Choroid plexus epithelial cell (primary cell): ENCODE measurements around the gene TTL.
"Not testable (repeated sequence)": the region's sequence is repeated elsewhere in the genome, so short reads cannot be mapped to it uniquely, and the experiment has no call there.

Experiments used
- DNase-seq: peaks from one replicate; pipeline ENCODE4 v3.0.0-alpha.2; 2010; ENCODE audit warnings: low read depth
- H3K4me3 ChIP-seq: 2 replicates; pipeline ENCODE4 v1.5.1; 2011; ENCODE audit warnings: low read depth, mild to moderate bottlenecking, control low read depth, low read length, moderate library complexity
- TF ChIP-seq, protein P1 (sequence below): conservative IDR thresholded peaks from 2 replicates; pipeline ENCODE4 v1.5.1; 2011; ENCODE audit warnings: low read depth, mild to moderate bottlenecking, control low read depth, inconsistent platforms, low read length, moderate library complexity

TTL gene

DNA sequence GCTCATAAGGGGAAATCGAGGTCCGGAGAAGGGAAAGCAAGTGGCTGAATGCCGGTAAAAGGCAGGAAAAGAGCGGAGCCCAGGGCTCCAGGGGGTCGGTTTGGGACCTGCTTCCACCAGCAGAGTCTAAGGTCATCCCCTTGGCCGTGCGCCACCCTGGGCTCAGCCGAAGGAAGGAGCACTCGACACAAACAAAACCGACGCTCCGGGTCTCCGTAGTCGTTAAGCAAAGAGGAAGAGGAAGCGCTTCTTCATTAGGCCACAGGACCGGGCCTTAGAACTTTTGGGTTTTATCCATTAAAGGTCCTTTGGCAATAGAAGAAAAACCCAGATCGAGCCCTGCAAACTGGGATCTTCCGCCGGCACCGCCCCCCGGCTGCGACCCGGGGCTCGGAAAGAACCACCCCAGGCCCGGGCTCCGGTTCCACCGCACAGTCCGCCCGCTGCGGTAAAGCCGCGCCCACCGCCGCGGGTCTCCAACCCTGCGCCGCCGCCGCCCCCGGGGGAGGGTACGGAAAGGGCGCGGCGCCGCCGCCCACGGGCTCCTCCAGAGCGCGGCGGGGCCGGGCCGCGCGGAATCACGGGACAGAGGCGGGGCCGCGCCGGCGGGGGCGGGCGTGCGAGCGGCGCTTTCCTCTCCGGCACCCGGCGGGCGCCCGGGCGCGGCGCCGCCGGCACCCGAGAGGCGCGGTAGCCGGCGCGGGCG is at the start of gene TTL:
Gene TTL (plus strand): TSS at position 629 of the 706 bp plus-strand sequence. CDS start 189 bp downstream, outside the sequence.
- H3K4me3 ChIP-seq = peak within 1 kb of the TSS; percentile 83
- TF ChIP-seq, protein P1, sequence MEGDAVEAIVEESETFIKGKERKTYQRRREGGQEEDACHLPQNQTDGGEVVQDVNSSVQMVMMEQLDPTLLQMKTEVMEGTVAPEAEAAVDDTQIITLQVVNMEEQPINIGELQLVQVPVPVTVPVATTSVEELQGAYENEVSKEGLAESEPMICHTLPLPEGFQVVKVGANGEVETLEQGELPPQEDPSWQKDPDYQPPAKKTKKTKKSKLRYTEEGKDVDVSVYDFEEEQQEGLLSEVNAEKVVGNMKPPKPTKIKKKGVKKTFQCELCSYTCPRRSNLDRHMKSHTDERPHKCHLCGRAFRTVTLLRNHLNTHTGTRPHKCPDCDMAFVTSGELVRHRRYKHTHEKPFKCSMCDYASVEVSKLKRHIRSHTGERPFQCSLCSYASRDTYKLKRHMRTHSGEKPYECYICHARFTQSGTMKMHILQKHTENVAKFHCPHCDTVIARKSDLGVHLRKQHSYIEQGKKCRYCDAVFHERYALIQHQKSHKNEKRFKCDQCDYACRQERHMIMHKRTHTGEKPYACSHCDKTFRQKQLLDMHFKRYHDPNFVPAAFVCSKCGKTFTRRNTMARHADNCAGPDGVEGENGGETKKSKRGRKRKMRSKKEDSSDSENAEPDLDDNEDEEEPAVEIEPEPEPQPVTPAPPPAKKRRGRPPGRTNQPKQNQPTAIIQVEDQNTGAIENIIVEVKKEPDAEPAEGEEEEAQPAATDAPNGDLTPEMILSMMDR = no peak
- peak; percentile 60 for DNase-seq

DNA sequence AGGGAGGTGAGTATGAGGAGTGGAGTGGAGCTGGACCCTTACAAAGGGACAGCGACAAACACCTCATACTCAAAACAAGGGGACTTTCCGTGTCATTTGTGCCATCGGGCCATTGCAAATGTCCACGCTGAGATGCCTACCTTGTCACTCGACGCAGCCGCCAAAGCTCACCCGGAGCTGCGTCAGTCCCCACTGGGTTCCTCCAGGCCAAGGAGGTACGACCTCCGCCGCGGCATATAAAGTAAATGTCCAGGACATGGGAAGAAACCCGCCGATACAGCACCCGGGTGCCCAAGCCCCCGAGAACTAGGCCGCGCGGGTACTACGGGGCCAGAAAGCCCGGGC is 49.6 kb upstream of the TTL start:
- peak overlapping the region; percentile 46 for H3K4me3 ChIP-seq
- not testable (repeated sequence) for DNase-seq

DNA sequence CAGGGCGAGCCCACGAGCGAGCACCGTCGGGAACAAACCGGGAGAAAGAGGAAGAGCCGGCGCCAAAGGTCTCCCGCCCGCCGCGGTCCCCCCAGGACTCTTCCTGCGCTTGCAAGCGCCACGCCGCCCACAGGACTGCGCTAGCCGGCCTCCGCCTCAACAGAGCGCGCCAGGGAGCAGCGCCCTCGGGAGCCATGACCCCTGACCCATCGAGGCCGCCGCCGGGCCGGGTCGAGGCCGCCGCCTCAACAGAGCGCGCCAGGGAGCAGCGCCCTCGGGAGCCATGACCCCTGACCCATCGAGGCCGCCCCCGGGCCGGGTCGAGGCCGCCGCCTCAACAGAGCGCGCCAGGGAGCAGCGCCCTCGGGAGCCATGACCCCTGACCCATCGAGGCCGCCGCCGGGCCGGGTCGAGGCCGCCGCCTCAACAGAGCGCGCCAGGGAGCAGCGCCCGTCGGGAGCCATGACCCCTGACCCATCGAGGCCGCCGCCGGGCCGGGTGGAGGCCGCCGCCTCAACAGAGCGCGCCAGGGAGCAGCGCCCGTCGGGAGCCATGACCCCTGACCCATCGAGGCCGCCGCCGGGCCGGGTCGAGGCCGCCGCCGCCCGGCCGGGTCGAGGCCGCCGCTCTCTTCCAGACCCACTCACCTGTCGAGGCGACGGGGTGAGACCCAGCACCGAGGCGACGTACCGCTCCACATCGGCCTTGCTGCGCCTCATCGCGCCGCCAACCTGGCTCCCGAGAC is 49.0 kb upstream of the TTL start:
- peak overlapping the region; percentile 51 for H3K4me3 ChIP-seq
- peak; percentile 6 for DNase-seq

DNA sequence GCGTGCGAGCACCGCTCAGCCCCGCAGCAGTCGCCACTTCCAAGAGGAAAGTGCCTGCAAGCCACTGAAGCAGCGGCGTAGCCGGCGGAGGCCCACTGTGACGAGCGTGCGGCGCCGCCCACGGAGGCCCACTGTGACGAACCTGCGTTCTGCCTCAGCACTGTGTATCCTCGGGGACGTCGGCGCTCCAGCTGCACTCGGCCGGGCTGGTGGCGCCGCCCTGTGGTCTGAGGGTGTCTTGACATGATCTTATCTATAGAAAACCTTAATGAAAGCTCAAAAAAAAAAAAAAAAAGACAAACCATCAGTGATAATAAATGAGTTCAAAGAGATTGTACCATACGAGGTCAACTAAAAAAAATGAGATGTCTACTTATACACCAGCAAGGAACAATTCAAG is 48.5 kb upstream of the TTL start, which contains the start of gene RGPD8:
Gene RGPD8 (minus strand): TSS at position 166 of the 400 bp plus-strand sequence. CDS start 192 bp downstream, outside the sequence.
- H3K4me3 ChIP-seq = peak within 1 kb of the TSS; percentile 51
- peak; percentile 88 for DNase-seq
- TF ChIP-seq, protein P1 = peak; percentile 62

DNA sequence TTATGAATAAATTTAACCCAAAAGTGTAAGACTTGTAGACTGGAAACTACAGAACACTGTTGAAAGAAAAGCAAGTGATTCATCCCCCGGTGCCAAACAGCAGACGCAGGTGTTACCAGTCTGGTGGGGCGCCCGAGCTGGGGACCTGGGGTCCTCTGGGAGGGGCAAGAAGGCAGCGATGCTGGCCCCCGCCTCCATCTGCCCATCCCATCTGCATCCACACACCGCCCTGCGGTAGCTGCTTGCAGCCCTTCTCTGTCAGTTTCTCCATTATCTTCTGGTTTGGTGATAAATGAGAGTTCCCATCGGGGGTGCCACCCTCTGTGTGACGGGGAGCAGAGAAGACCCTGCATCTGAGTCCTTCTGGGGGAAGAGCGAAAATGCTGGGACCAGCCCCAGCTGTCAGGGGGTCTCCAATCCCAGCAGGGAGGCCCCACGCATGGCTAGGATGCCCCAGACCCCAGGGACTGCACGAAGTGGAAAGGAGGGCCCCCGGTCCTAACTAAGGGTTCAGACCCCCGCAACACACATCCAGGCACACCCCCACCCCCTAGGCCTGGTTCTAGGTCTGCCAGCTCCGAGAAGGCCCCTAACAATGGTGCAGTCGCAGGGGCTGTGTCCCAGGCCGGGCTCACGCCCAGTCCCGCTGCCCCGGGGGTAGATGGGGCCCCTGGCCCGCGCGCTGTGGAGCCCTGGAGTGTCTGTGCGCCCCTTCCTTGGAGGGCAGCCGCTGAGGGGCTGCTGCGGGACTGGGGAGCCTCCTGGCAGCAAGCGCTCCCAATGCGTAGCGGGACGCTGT is 47.8 kb upstream of the TTL start:
- H3K4me3 ChIP-seq = no peak overlapping the region
- TF ChIP-seq, protein P1 = no peak
- DNase-seq = no peak

DNA sequence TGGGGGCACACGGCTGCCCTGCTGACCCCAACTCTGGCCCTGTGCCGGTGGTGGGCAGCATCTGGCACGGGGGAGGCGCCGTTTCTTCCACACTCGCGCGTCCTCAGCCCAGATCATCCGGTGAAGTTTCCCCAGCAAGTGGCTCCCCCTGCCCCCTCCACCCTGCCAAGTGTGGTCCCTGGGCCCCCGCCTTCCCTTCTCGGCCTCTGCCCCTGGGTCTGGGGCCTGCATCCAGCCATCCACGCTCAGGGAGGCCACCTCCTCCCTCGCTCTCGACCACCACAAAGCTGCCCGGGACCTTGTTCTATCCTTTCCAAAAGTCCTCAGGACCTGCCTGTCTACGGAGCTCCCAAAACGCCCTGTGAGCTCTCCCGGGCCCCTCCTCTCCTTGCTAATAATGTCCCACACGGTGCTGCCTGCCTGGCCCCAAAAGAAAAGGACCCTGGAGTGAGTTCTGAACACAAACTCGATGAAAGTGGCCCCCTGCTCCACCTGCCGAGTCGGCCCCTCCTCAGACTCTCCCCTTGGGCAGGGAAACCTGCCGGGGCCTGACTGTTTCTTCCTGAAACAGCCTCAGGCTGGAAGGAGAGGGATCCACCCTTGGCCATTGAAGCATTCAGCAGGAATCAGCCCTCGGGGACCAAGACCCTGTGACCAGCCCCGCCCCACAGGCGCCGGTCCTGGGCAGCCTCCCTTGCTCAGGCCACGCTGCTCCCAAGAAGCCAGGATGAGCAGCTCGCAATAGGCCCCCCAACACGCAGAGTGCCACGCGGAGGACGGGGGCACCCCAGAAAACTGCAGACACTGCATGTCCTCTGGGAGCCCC is 46.9 kb upstream of the TTL start:
- DNase-seq, H3K4me3 ChIP-seq: not testable (repeated sequence)

DNA sequence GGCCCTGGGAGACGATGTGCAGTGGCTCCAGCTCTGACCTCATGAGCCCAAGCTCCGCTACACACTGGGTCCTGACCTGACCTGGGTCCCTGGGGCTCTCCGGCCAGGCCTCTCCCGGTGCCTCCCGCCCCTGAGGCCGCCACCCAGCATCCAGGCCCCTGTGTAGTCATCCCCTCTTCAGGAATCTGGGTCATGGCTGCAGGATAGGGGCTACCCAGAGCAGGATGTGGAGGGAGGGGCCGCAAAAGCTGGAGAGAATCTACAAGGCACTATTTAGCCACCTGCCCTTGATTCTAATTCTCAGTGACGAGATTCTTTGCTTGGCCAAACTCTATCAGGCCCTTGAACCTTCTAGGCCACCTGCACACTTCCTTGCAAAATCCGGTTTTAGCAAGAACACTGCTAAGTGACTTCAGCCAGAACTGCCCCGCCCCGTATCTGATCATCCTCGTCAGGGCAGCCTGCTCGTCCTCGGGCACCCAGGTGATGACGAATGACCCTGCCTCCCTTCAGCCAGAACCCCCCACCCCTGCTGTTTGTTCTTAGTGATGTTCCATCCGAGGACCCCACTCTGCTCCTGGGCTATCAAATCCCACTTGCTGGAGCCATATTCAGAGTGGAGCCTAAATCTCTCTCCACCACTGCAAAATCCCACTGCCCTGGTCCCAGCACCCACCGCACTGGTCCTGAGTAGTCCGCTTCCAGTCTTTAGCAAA is 46.1 kb upstream of the TTL start:
- not testable (repeated sequence) for DNase-seq, H3K4me3 ChIP-seq

DNA sequence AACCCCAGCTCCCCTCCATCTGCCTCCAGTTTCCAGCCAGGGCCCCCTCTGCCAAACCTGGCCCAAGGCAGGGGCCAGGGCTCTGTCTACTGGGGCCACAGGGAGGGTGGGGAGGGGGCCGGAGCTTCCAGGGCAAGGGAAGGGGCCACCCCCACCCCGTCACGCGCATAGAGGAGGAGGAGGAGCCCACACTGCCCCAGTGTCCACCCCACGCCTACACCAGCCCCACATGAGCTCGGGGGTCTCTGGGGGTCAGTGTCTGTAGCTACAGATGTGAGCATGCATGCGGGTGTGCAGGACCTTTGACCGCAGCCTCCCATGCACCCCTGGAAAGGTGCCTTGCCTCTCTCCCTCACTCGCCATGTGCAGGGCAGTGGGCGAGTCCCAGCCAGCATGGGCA is 45.0 kb upstream of the TTL start:
- not testable (repeated sequence) for H3K4me3 ChIP-seq, DNase-seq

DNA sequence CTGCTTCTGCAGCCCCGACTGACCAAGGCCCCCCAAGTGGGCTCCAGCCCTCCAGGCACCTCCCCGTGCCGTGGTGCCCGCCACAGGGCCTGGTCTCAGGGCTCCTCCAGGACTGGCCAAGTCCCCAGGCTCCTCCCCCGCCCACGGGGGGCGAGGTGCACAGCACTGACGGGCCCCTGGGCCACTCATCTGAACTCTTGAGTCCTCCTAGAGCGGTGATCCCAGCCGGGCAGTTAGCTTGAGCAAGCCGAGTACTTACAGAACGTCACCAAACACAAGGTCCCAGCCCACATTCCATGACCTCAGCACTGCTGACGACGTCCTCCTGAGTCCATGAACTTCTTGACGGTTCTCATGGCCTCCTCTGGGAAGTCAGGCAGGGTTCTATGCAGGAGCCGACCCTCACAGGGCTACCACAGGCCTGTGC is 44.5 kb upstream of the TTL start:
- peak; percentile 16 for DNase-seq
- H3K4me3 ChIP-seq = not testable (repeated sequence)

DNA sequence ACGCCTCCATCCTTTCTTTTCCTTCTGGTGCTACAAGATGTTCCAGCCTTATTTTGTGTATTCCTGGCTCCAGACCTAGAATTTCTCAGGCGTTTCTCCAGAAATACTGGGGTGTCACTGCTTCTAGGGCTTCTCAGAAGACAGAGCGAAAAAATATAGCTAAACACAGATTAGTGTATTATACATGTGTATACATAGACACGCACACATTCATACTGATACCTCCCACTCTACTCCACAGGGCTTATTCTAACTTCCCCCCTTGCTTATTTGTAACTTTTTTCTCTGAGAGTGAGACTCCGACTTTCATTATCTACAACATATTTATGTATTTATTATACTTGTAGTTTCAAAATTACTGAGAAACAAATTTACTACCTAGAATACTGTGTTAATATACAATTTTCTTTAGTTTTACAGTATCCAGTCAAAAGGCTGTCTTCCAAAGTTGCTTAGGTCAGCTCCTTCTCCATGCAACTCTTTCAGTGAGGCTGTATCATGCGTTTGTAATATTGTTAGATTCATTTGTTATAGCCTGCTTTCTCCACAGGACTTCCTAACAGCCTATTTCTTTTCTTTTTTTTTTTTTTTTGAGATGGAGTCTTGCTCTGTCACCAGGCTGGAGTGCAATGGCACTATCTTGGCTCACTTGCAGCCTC is 43.2 kb upstream of the TTL start:
- H3K4me3 ChIP-seq, DNase-seq: not testable (repeated sequence)

DNA sequence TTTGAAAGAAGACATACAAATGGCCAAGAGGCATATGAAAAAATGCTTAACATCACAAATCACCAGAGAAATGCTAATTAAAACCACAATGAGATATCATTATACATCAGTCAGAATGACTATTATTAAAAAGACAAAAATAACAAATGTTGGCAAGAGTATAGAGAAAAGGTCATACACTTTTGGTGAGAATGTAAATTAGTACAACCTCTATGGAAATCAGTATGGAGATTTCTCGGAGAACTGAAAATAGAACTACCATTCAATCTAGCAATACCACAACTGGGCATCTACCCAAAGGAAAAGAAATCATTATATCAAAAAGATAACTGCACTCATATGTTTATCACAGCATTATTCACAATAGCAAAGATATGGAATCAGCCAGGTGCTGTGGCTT is 37.7 kb upstream of the TTL start:
- H3K4me3 ChIP-seq, DNase-seq: not testable (repeated sequence)
